A549 (cell line): ENCODE results near the gene BABAM2.

Experiments
- EP300 ChIP-seq, 2 experiments: fragments of >200 bp; sonication (Bioruptor Twin); formaldehyde crosslinking; IDR thresholded peaks; 2 replicates in 1 of 2; 3 replicates in 1 of 2; pipeline ENCODE4 v1.6.1; 2016 to 2017
- RAD21 ChIP-seq, 2 experiments: fragments of >200 bp in 1 of 2; sonication (Bioruptor Twin) in 1 of 2; formaldehyde crosslinking in 1 of 2; IDR thresholded peaks in 1 of 2; conservative IDR thresholded peaks in 1 of 2; 2 replicates in 1 of 2; 3 replicates in 1 of 2; pipeline ENCODE4 v1.6.1; 2012 to 2018; ENCODE audit warnings: inconsistent platforms in 1 of 2

- TF ChIP-seq RAD21 (conservative IDR thresholded peaks at IDR 0.05 in 1 of 2, IDR thresholded peaks at IDR 0.05 in 1 of 2) (no peak), EP300 (IDR thresholded peaks at IDR 0.05) (no peak)
Observed at GRCh38 chr2:28359222-28360057, 468.9 kb downstream of the BABAM2 start.
